AML-193 (cell line): ENCODE results near the gene HIVEP2.

Experiments used
- DNase-seq, 2 experiments: peaks; one replicate each; lab custom pipeline; 2025; lab: John Stamatoyannopoulos, UW

HIVEP2 gene

DNA sequence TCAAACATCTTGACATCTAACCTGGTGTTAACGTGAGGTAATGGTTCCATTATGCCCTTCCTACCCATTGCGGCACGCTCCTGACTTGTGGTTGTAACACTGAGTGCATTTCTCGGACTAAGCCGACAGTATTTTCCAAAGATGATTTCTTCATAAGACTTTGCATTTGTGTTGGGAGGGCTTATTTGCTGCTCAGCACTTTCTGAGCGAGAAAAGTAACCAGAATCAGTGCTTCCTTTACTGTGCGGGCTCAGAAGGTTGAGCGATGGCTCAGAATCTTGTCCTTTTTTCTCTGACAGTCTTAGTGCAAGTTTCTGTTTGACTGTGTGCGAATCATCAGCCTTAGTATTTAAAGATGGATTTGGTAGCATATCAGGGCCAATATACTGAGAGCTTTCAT, 171.7 kb downstream of the HIVEP2 start:
- DNase-seq: no peak

DNA sequence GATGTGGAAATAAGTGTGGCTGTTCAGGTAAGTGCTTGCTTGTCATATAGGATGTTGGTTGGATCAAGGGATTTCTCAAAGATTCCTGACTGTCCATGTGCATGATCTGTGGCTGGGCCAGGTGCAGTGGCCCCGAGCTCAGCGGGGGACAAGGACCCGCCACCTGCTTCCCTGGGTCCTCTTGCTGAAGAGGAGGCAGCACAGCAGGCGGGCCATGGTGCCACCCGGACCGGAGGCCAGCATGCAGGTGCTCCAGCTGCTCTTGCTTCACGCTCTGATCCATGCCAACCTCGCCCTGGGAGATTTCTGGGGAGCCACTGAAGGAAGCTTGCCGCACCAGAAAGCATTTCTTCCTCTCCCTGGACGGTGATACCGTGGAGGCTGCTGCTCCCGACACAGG, 173.8 kb downstream of the HIVEP2 start:
- DNase-seq: no peak

DNA sequence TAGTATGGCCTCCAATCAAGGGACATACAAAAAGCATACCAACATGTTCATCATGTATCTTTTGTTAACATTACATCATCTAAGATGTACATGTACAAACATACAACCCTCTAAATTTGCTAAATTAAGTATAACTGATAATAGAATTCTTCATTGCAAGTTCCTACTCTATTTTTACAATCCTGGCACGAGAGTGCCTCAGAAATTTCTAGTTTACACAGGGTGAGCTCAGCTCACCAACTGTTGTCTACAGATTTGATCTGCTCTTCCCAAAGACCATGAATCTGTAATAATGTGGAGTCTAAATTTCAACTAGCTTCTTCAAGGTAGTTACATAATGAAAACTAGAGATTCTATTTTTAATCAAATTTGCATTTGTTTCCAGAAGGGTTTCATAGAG, 179.7 kb downstream of the HIVEP2 start:
- DNase-seq: no peak

DNA sequence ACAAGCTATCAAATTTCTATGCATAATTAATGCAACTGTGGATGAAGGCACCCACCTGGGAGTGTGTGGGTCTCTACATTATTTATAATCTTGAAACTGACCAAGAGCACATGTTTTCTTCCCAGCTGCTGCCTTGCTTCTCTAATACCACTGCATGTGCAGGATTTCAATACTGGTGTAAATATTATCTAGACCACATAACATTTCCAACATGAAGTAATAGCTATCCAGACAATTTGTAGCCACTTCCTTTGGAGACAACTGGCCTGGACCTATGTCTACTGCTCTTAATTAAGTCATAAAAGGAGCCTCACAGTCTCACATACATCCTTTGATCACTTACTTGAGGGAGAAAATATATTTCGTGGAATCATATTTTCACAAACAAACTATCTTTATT, 180.7 kb downstream of the HIVEP2 start:
- DNase-seq: no peak

DNA sequence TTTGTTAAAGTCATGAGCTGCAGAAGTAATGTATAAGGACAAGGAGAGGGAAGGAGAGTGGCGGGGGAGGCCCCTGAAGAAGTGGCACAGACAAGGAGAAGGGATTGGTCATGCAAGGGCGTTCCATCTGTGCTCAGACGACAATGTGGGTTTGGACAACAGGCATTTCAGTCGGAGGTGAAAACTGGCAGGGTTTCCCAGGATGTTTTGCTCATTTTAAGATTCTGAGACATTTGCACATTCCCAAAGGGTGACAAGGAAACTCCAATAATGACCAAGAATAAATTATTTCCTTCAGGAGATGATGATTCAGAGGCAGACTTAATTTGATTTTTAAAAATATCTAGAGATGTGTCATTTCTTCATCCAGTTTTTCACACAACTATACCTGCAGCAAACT, 181.8 kb downstream of the HIVEP2 start:
- DNase-seq: no peak

DNA sequence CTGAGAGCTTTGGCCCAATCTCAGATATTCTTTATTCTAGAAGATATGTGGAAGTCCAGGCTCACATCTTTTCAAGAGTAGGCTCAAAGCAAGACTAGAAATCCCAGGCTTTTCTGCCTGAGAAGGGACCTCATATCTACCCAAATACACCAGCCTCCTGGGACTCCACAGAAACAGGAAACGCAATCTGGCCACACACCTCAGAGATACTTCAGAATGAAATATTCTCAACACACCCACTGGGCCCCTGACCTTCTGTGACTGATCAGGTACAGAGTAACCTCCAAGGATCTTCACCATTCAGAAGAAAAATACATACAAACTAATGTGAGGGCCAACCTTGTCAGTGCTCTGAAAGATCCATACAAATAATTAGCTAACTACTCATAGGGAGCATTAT, 183.2 kb downstream of the HIVEP2 start:
- DNase-seq: no peak

DNA sequence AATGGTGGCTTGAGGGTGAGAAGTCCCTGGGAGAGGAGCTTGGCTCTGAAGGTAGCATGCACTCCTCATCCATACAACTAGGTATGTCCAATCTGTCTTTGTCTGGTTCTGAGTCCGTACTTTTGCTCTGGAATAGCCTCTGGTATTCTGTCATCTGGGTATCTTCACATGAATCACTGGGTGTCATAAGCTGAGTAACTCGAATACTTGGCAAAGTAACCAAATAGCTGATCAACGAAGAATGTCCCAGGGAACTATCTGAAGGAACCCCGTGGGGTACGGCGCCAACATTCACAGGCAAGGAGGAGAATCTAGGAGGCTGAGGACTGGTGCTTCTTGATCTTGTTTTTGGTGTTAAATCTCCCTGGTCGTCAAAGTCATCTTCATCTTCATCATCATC, 184.8 kb downstream of the HIVEP2 start:
- DNase-seq: no peak

DNA sequence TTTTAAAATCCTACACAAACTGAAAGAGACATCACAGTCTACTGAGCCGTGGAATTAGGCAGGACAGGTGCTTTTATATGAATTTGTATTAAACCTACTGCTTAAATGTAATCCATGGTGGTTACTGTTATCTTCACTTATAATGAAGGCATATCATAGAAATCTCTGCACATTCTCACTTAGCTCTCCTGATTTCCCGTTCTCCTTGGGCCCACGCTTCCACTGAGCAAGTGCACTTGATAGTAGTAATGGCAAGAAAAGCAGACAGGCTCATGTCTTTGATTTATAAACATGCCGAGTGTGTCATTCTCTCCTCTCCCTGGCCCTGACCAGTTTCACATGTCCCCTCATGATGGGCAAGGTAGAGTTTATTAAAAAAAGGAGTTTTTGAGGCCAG, 186.3 kb downstream of the HIVEP2 start:
- no peak for DNase-seq

DNA sequence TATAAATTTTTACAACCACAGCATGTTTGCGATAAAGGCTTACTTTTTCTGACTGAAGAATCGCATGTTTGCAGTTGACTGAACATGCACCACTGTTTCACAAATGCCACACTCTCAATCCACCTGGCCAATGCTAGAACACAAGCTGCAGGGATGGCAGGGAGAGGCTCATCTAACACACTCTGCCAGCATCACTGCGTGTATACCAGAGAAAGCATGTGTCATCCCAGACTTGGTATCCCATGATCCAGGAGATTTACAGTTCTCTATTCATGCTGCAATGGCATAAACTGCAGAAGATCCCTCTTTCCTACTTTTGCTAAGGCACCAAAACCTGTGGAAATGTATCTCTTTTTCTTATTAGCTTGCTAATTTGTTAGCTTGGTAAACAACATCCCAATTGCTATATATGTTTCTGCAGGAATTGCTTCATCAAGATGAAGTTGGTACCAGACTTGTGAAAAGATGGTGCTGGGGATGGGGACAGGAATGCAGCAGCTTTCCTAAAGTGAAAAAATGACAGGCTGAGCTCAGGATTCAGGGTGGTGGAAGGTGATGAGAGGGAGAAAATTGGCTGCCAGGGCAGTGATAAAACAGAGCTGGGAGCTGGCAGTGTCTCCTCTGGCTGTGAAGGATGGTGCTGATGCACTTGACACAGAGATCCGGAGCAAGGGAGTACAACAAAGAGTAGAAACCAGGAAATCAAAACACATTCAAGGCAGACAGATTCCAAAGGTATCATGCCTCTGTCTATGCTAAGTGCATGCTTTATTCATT, 186.9 kb downstream of the HIVEP2 start:
- DNase-seq: no peak

DNA sequence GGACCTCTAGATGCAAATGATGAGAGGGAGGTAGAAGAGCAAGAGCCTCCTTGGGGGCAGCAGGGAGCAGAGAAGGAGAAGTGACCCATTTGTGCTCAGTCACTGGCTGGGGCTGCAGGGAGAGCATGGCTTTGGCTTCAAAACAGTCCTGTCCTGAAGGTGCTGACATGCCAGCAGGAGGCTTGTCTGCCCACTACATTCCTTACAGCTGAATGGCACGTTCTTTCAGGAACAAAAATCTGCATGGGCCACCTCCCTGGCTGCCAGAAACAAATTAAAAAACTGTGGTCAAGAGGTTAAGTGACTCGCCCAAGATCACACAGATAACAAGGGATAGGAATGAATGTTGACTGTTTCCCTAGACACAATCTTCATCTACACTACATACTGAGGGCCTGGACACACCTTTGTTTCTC, 188.8 kb downstream of the HIVEP2 start:
- no peak for DNase-seq

DNA sequence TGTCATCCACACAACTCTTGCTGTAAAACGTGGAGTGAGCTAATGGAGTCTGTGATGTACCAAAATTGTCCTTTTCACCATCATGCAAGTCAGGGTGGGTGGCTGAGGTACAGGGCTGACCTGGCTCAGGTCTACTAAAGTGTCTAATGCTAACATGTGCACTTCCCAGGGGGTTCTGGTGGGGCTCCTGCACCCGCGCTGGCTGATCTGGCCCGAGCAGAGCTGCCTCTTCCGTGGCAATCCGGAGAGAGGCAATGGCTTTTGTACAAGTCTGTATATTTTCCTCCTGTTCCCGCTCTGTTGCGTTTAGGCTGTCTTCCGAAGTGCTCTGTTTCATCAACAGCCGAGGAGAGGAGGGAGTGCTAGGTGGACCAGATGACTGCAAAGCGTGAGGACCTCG, 191.8 kb downstream of the HIVEP2 start:
- no peak for DNase-seq

DNA sequence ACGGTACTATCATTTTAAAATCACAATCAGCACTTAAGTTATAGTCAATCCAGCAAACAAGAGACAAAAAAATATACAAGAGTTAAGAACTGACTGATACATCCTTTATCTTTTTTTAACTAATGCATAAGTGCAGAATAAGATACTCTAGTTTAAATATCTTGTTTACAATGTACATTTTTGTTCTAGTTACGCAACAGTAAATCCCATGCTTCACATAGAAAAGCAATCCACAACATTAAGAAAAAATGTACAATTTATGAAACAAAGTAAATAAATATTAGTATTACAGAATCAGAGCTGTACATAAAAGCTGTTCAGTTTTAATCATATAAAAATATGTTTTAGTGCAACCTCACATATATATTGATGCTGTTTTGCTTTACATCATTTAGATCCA, 192.6 kb downstream of the HIVEP2 start:
- no peak for DNase-seq

DNA sequence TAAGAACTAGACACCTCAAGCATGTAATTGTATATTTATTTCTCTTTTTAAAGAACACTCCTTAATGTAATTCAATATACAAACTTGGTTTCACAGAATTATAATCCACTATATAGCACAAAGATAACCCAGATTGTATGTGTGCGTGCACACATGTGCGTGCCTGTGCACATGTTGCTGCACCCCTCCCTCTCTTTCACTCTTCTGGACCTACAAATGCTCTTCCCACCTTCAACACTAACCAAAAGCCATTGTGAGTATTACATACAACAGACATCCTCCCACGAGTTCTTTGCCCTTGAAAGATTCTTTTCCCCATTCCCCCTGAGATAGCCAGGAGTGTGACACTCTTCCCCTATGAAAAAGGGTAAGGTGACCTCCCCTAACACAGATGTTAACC, 193.5 kb downstream of the HIVEP2 start:
- DNase-seq: no peak

DNA sequence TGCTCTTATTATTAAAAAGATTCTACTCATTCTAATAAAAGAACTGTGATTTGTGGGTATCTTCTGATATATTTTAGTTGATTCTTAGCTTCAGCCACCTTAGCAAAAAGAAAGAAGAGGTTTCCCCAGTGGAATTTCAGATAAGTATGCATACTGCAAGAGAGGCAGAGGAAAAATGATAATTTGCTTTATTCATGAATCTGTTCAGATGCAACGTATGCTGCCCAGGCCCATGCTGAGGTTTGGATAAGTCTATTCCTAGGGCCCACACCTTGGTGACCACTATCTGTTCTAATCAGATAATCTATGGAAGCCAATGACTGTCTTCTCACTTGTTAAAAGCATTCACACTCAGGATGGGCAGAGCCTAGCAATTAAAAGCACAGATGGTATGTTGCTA, 194.0 kb downstream of the HIVEP2 start:
- DNase-seq: no peak

DNA sequence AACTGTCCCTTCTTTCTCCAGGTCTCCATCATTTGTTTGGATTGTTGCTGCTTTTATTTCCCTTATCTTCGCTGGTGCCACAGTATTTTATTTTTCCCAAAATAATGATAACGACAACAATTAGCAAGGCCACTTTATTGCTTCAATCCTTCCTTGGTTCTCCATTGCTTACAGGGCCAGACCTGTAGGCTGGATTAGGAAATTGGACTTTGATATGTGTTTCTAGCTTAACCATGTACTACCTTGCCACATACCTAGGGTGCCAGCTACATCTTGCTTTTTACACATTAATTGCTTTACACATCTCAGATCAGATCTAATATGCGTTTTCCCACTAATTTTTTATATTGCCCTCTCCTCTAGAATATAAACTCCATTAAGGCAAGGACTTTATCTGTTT, 195.4 kb downstream of the HIVEP2 start:
- DNase-seq: no peak

DNA sequence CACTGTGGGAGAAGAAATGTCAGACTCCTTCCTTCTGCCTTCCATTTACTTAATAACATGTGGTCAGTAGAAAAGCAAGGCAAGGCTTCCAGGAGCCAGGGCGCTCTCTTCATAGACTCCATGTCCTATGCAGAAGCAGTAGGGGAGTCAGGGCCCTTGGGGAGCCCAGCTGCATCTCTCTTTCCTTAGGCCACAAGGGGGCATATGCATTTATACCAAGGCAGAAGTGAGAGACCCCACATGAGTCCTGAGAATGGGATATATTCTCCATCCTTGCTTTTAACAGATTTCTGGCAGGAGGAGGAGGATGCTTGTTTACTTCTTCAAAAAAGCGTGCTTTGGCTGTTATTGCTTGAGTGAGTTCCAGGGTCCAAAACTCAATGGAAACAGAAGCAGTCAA, 198.5 kb downstream of the HIVEP2 start:
- DNase-seq: no peak

DNA sequence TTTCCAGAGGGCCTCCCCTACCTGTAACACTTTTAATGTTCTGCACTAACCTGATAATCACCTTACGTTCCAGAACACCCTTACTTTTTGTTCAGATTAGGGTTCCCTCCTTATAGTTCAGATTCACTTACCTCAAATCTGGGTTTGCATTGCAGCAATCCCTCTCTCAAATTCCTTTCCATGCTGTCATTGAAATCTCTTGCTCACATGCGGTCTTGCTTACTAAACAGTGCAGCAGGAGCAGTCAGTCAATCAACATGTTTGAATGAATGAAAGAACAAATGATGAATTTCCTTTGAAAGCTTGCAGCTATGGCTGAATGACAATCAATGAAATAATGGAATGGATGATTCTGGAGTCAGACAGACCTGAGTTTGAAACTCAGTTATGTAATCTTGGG, 200.1 kb downstream of the HIVEP2 start:
- DNase-seq: no peak

DNA sequence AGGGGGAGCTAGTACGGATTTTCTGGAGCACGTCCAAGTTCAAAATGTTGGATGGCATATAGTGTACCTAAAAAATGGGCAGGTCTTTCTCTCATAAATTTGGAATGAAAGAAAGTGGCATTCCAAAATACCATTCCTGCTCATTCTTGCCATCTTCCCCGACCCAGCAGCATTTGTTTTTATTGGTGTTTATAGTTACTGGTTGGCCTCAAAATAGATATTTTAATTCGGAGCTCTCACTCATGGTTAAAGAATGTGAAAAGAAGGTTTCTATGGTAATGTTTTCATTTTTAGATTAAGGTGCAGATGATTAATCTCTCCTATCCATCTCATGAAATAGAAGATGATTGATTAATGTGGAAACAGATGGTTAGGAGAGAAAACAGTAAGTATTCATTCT, 204.5 kb downstream of the HIVEP2 start:
- DNase-seq: no peak

DNA sequence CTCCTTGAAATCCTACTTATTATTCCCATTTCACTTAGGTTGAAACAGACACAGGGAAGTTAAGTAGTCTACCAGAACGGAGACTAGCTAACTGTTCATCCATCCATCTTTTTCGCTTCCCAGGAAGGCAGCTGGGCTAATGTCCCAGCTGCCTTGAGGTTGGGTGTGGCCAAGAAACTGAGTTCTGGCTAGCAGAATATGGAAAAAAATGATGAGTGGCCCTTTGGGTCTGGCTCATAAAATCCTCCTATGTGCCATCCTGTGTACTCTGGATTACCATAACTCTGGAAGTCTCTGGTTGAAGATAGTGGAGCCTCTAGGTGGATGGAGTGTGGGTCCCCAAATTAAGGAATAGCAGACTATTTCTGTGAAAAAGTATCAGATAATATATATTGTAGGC, 206.2 kb downstream of the HIVEP2 start:
- DNase-seq: no peak

DNA sequence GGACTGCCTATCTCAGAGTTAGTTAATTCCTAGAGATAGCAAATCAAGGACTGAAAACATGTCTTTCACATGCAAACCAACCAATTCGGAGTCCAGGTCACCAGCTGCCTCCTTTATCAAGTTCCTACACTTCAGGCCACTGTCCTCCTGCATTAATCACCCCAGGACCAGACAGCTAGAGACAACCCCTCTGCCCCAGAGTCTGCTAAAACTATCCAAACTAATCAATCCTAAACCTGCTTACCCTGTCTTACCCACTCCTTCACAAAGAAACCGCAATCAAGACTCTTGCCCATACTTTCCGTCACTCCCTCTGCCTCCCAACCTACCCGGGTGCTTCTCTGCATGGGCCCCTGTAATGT, 207.0 kb downstream of the HIVEP2 start:
- DNase-seq: no peak

DNA sequence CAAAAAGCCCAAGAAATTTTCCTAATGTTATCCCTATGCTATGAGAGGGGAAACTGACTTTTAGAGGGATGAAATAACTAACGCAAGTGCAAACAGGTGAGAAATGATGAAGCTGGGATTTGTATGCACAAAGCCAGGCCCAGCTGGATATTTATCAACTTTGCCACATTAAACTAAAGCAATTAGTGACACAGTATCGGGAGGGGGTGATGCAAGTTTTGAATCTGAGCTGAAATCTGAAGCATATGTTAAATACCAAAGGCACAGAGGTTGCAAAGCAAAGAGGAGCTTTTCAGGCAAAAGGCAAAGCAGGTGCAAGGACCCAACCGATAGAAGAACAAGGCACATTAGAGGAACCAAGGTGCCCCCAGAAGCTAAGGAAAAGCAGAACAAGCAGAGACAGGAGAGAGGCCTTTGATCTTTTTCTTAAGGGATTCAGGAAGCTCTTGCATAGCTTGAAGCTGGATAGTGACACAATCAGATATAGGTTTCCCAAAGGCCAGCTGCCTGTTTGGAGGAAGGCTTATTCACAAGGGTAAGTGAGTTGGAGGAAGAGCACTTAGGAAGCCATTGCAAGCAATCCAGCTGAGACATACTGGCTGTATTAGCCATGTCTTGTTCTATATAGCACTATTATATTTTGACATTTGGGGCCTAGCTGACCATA, 207.5 kb downstream of the HIVEP2 start:
- DNase-seq: peak in 1 of 2 experiments; percentile 9

DNA sequence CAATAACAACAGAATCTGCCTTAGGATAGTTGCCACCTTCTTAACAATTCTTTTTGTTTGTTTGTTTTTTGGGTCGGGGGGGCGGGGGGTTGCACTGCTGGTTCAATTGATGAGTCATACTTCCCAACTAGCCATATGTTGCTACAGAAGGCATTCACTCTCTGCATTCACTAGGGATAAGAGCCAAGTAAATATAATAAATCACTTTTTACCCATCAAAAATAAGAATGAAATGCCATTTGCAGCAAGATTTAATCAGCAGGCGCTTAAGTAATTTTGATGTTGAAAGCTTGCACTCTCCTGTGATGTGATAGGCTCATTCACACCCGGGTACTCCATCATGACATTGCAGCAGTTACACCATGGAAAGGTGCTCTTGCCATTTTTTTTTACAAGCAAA, 209.8 kb downstream of the HIVEP2 start:
- DNase-seq: no peak

DNA sequence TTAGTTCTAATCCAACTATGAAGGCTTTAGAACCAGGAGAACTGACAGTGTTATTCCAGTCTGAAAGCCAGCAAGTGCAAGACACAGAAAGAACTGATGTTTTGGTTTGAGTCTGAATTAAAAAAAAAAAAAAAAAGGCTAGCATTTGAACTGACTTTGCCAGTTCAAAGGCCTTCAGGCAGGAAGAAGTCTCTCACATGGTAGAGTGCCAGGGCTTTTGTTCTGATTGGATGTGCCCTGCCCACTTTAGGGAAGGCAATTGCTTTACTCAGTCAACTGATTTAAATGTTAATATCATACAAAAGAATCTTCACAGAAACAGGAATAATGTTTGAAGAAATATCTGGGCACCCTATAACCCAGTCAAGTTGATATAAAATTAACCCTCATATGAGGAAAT, 212.2 kb downstream of the HIVEP2 start:
- DNase-seq: no peak

DNA sequence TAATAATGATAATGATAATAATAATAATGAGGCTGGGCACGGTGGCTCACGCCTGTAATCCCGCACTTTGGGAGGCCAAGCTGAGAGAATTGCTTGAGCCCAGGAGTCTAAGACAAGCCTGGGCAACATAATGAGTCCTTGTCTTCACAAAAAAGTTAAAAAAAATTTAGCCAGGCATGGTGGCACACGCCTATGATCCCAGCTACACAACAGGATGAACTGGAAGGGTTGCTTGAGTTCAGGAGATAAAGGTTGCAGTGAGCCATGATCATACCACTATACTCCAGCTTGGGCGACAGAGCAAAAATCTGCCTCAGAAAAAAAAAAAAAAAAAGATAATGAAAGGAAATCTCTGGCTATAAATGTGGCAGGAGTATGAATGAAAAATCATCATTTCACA, 213.4 kb downstream of the HIVEP2 start:
- no peak for DNase-seq
